Measurements from ENCODE around the gene BLACAT1. TPM values are rescaled to one million over a fixed set of nuclear protein-coding genes. Genes with fewer than 3 reads are reported as not detected.
"Not testable (repeated sequence)": the region's sequence is repeated elsewhere in the genome, so short reads cannot be mapped to it uniquely, and the experiment has no call there.

The BLACAT1 gene
- total RNA-seq, 1 donor from 2014 or later, result 3.9 TPM

GRCh38 chr1:205435578-205436573 is 20.0 kb downstream of the BLACAT1 start:
- DNase-seq (ENCODE audit: low read depth), result no peak
- no peak for TF ChIP-seq CTCF (conservative IDR thresholded peaks at IDR 0.05; ENCODE audit: low read depth, low read length)
- no peak overlapping the region for H3K4me3 ChIP-seq (ENCODE audit: low read depth, low read length)

- TF ChIP-seq CTCF (conservative IDR thresholded peaks at IDR 0.05; ENCODE audit: low read depth, low read length), result no peak
- no peak overlapping the region for H3K4me3 ChIP-seq (ENCODE audit: low read depth, low read length)
- DNase-seq (ENCODE audit: low read depth), result no peak
Observed at GRCh38 chr1:205434738-205435137, 21.1 kb downstream of the BLACAT1 start.

GRCh38 chr1:205432692-205433091 is 23.2 kb downstream of the BLACAT1 start:
- not testable (repeated sequence) for H3K4me3 ChIP-seq (ENCODE audit: low read depth, low read length)

GRCh38 chr1:205432116-205432515 is 23.7 kb downstream of the BLACAT1 start:
- H3K4me3 ChIP-seq (ENCODE audit: low read depth, low read length), result no peak overlapping the region
- DNase-seq (ENCODE audit: low read depth), result no peak
- TF ChIP-seq CTCF (conservative IDR thresholded peaks at IDR 0.05; ENCODE audit: low read depth, low read length), result no peak

More at GRCh38 chr1:205432692-205433091, 23.2 kb downstream of the BLACAT1 start:
- DNase-seq (ENCODE audit: low read depth), result not testable (repeated sequence)

GRCh38 chr1:205430696-205431305 is 25.0 kb downstream of the BLACAT1 start:
- no peak for DNase-seq (ENCODE audit: low read depth)
- TF ChIP-seq CTCF (conservative IDR thresholded peaks at IDR 0.05; ENCODE audit: low read depth, low read length), result peak; percentile 94
- peak overlapping the region; percentile 55 for H3K4me3 ChIP-seq (ENCODE audit: low read depth, low read length)

GRCh38 chr1:205429762-205430695 is 25.8 kb downstream of the BLACAT1 start:
- no peak for DNase-seq (ENCODE audit: low read depth)
- TF ChIP-seq CTCF (conservative IDR thresholded peaks at IDR 0.05; ENCODE audit: low read depth, low read length), result no peak
- H3K4me3 ChIP-seq (ENCODE audit: low read depth, low read length), result peak overlapping the region; percentile 55

Data from epithelial cell of proximal tubule (primary cell).